Esophagus muscularis mucosa (tissue), 4 donors: Measurements from ENCODE around the gene SPTY2D1. TPM values are rescaled to one million over a fixed set of nuclear protein-coding genes. Genes with fewer than 3 reads are reported as not detected.
A peak's percentile ranks its signal among the peaks of the same experiment; 100 is the strongest.
"Not testable (repeated sequence)": the region's sequence is repeated elsewhere in the genome, so short reads cannot be mapped to it uniquely, and the experiment has no call there.

Experiments used
- DNase-seq: peaks from one replicate; pipeline ENCODE4 v3.0.0-alpha.2; 2017; ENCODE audit errors: extremely low spot score
- H3K27ac ChIP-seq, 4 donors: fragments of 200-600 bp; sonication (generic); replicated peaks in 1 of 4; 1 replicate in 3 of 4; 2 replicates in 1 of 4; pipeline ENCODE4 v1.5.1; 2016 to 2019; ENCODE audit warnings: mild to moderate bottlenecking in 1 of 4
- H3K27me3 ChIP-seq, 4 donors: fragments of 200-600 bp; sonication (generic); one replicate each; pipeline versions ENCODE4 v1.5.1 to v1.6.0; 2016 to 2019
- H3K36me3 ChIP-seq, 4 donors: fragments of 200-600 bp; sonication (generic); one replicate each; pipeline ENCODE4 v1.5.1; 2016 to 2019
- H3K4me1 ChIP-seq, 4 donors: fragments of 200-600 bp; sonication (generic); one replicate each; pipeline ENCODE4 v1.5.1; 2016 to 2019
- H3K4me3 ChIP-seq, 4 donors: fragments of 200-600 bp; sonication (generic); 1 replicate in 2 of 4; 2 replicates in 2 of 4; pipeline ENCODE4 v1.5.1; 2016 to 2019; ENCODE audit warnings: mild to moderate bottlenecking in 4 of 4, moderate library complexity in 1 of 4
- H3K9me3 ChIP-seq, 4 donors: fragments of 200-600 bp; sonication (generic); 1 replicate in 3 of 4; 2 replicates in 1 of 4; pipeline ENCODE4 v1.5.1; 2016 to 2019
- CTCF ChIP-seq, 3 experiments: fragments of 200-600 bp in 2 of 3; fragments of 450-650 bp in 1 of 3; sonication (generic) in 2 of 3; IDR thresholded peaks; one replicate each; pipeline ENCODE4 v1.5.1; 2017 to 2019; ENCODE audit warnings: antibody characterized with exemption in 3 of 3, mild to moderate bottlenecking in 2 of 3, moderate library complexity in 1 of 3
- EP300 ChIP-seq: sonication (generic); formaldehyde crosslinking; IDR thresholded peaks from one replicate; pipeline ENCODE4 v1.6.1; 2017; ENCODE audit warnings: antibody characterized with exemption
- POLR2A ChIP-seq: fragments of 450-650 bp; IDR thresholded peaks from one replicate; pipeline ENCODE4 v1.6.1; 2017; ENCODE audit warnings: antibody characterized with exemption, moderate library complexity, mild to moderate bottlenecking, low read depth
- POLR2AphosphoS5 ChIP-seq, 2 donors: sonication (generic); formaldehyde crosslinking; IDR thresholded peaks; one replicate each; pipeline ENCODE4 v1.6.1; 2017; ENCODE audit warnings: antibody characterized with exemption in 2 of 2
- WGBS: methylation state at CpG from one replicate; pipeline ENCODE4 v1.1.5; 2018; 5-methylcytosine and 5-hydroxymethylcytosine counted together
- intact Hi-C: fragments of 100-400 bp; cut with DNase I; formaldehyde crosslinking; loops from one replicate; pipeline ENCODE4 v1.15.1; 2023
- total RNA-seq, 4 donors: library from RNA; depleted of rRNA; stranded (reverse); fragments of >200 nt; gene quantifications; one replicate each; pipeline versions ENCODE4 v1.1.0 to v1.2.1, GENCODE V29; 2016

The SPTY2D1 gene
- total RNA-seq = 10 to 100 TPM in 3 of 4 donors, 1 to 10 TPM in 1; 9.6 to 32.1 (median 18.1) TPM

DNA sequence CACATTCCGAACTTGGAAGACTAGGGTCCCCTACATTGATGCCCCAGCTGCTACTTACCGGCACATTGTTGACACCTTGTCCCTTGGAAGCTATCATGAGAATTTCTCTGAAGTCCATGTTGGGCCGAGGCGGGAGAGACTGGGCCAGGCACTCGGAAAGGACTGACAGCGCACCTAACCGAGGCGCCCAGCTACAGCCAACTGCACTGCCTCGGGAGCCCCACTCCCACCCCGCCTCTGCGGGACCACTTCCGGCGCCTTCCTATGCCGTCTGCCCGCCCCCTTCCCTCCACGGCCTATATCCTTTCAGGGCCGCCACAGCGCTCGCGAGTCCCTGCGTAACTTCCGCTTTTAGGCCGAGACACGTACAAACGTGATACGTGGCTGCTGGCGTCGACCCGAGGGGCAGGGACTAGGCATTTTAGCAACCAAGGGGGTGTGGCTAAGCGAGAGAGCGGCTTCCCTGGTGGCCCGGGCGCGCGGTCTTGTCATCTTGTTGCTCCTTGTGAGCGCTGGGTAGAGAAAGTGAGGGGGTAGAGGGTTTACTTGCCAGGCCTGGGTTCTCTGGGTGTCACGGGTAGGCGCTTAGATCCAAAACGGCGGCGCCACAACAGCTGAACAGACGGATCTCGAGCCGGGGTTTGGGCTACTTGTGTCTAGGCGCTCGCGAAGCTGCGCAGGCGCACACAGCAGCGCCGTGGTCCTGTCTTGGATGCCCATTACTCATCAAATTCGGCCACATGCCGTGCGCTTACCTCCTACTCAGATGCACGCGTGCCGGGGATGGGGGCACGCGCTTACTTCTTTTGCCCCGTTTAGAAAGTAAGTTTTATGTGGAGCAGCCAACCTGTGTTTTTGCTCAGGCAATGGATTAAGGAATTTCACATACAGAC is at the start of gene SPTY2D1:
TSS of gene SPTY2D1 (minus strand) at position 203 of the 893 bp plus-strand sequence. CDS start at position 118, 85 bp downstream.
- Histone ChIP-seq H3K27me3 (no peaks in the 10 kb centered on the region), H3K4me3 (peak within 1 kb of the TSS; percentile 76 to 91 (median 84)), H3K27ac (peak within 1 kb of the TSS; percentile 90 to 95 (median 93)), H3K4me1 (peaks cover 10 to 44% (median 35%) of the 10 kb centered on the region in 4 donors), H3K36me3 (no peaks in the 10 kb centered on the region), H3K9me3 (no peaks in the 10 kb centered on the region)
- under 1% methylated on average over 21 of the region's 60 CpGs for WGBS
- peak; percentile 100 for DNase-seq
- intact Hi-C loops = loop anchor here (5.0 to 10.0 kb wide), 4 partner anchors 42 to 312 kb away; partner anchors contain the start of genes GTF2H1, HPS5 and TMEM86A
- peak in 2 of 3 experiments; percentile 10 to 13 for TF ChIP-seq CTCF (IDR thresholded peaks at IDR 0.05)
- TF ChIP-seq POLR2AphosphoS5 (IDR thresholded peaks at IDR 0.05) = peak; percentile 97
- no peak for TF ChIP-seq EP300
- peak; percentile 82 for TF ChIP-seq POLR2A

GRCh38 chr11:18682466-18682865 is 48.3 kb upstream of the SPTY2D1 start:
- TF ChIP-seq EP300 = no peak
- TF ChIP-seq POLR2AphosphoS5 (IDR thresholded peaks at IDR 0.05) = no peak
- no peak for TF ChIP-seq POLR2A
- no peak for TF ChIP-seq CTCF (IDR thresholded peaks at IDR 0.05)
- Histone ChIP-seq H3K9me3 (no peaks in the 10 kb centered on the region), H3K27me3 (no peaks in the 10 kb centered on the region), H3K4me3 (no peak overlapping the region), H3K27ac (no peak overlapping the region), H3K4me1 (no peaks in the 10 kb centered on the region), H3K36me3 (no peaks in the 10 kb centered on the region)
- DNase-seq = no peak
- intact Hi-C loops = no loop called here
- 93% methylated on average over 3 of the region's 3 CpGs for WGBS

DNA sequence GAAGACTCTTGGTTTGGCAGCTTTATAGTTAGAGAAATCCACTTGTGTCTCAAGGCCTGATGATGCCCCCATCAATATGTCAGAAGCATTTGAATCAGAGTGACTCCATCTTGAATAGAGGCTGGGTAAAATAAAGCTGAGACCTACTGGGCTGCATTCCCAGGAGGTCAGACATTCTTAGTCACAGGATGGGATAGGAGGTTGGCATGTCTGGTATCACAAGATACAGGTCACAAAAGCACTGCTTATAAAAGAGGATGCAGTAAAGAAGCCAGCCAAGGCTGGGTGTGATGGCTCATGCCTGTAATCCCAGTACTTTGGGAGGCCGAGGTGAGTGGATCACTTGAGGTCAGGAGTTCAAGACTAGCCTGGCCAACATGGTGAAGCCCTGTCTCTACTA is 47.8 kb upstream of the SPTY2D1 start:
- H3K4me1 ChIP-seq, H3K27me3 ChIP-seq, intact Hi-C loops, H3K27ac ChIP-seq, H3K9me3 ChIP-seq, H3K4me3 ChIP-seq, H3K36me3 ChIP-seq, DNase-seq: not testable (repeated sequence)
- 78% methylated on average over 1 of the region's 1 CpG for WGBS

- H3K27me3 ChIP-seq = no peaks in the 10 kb centered on the region
- H3K9me3 ChIP-seq = no peaks in the 10 kb centered on the region
- no peak overlapping the region for H3K4me3 ChIP-seq
- no peak for TF ChIP-seq POLR2AphosphoS5 (IDR thresholded peaks at IDR 0.05)
- TF ChIP-seq POLR2A = no peak
- no peak for TF ChIP-seq EP300
- no peak for TF ChIP-seq CTCF (IDR thresholded peaks at IDR 0.05)
- H3K36me3 ChIP-seq = no peaks in the 10 kb centered on the region
- DNase-seq = no peak
- intact Hi-C loops = no loop called here
- H3K27ac ChIP-seq = no peak overlapping the region
- H3K4me1 ChIP-seq = no peaks in the 10 kb centered on the region
- WGBS = 81% methylated on average over 3 of the region's 3 CpGs
These were observed 43.4 kb upstream of the SPTY2D1 start for GRCh38 chr11:18677560-18677959.

- DNase-seq = no peak
- Histone ChIP-seq H3K27ac (no peak overlapping the region), H3K4me1 (no peaks in the 10 kb centered on the region), H3K27me3 (no peaks in the 10 kb centered on the region), H3K4me3 (no peak overlapping the region), H3K36me3 (no peaks in the 10 kb centered on the region), H3K9me3 (no peaks in the 10 kb centered on the region)
- TF ChIP-seq POLR2AphosphoS5 (IDR thresholded peaks at IDR 0.05) (no peak), EP300 (no peak), POLR2A (no peak), CTCF (IDR thresholded peaks at IDR 0.05) (no peak)
- intact Hi-C loops = no loop called here
- 78% methylated on average over 4 of the region's 4 CpGs for WGBS
These were observed 42.7 kb upstream of the SPTY2D1 start for GRCh38 chr11:18676803-18677202.

- H3K4me1 ChIP-seq, intact Hi-C loops, H3K36me3 ChIP-seq, H3K27ac ChIP-seq, H3K9me3 ChIP-seq, H3K27me3 ChIP-seq, DNase-seq, H3K4me3 ChIP-seq: not testable (repeated sequence)
- 78% methylated on average over 7 of the region's 7 CpGs for whole genome bisulfite sequencing
These were observed 38.1 kb upstream of the SPTY2D1 start for GRCh38 chr11:18672209-18672608.
